ENCODE measurements around the gene SLC7A1.

Gene SLC7A1

DNA sequence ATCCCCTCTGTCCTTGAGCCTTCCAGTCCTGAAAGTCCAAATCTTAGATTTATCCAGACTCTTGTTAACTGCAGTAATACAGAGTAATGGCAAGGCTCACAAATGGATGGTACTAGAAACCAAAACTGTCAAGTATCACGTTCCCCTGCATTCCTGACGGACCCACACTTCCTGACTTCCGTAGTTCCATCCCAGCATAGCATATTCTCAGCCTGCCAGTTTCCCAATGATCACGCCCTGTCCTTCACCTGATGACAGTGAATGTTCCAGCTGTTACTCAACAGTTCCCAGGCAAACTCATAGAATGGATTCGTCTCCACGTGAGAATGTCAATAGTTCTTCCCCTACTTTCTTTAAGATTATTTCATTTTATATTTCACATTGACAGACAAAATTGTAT lies 33.6 kb downstream of the SLC7A1 start:
- DNase-seq (ENCODE audit: low spot score): no peak

DNA sequence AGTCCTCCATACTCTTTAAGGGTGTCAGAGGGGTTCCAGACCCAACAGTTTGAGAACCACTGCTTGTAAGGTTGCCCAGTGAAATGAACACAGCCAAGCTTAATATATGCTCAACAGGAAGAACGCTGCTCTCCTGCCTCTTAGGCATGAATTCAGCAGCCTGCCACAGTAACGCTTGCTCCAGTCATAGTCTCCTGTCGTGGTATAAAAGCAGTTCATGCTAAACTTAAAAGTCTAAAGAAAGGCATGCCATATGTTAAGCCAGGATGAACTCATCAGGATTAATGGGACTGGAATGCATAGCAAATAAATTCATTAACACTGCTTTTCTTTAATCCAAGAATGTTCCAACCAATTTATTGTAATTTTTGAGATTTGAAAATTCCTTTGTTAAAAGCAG lies 38.7 kb downstream of the SLC7A1 start:
- DNase-seq (ENCODE audit: low spot score): no peak

DNA sequence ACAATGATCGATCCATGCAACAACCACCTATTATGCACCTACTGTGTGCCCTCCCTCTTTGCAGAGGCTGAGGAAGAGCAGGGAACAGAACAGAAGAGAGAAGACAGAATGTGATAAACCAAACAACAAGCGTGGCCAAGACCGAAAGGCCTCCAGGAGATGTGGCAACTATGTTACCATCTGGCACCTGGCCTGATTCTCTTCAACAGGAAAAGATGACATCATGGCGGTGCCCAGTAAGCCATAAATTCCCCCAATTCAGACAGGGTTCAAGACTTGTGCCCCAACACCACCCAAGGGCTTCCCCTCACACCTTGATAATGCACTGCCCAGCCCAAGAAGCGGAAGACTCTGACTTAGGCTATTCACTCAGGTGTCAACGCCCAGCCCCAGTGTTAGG lies 44.3 kb downstream of the SLC7A1 start:
- no peak for DNase-seq (ENCODE audit: low spot score)

DNA sequence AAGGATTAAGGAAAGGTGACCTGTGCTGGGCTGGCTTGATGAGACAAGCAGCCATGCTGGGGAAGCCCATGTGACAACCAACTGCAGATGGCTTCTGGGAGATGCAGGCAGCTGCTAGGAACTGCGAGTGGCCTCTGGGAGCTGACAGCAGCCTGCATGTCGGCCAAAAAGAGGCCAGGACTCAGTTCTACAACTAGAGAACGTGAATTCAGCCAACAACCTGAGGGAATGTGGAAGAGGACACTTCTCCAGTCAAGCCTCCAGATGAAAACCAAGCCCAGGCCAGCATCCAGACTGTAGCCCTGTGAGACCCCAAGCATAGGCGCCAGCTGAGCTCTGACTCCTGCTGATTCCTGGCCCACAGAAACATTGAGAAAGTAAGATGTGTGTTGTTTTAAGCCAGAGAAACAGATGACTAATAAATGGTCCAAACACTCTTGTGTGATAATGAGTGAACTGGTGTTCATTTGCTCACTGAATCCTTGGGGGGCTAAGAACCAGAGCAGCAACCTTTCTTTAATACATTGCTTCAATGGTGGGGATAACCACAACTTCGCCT lies 45.0 kb downstream of the SLC7A1 start:
- DNase-seq (ENCODE audit: low spot score): no peak

DNA sequence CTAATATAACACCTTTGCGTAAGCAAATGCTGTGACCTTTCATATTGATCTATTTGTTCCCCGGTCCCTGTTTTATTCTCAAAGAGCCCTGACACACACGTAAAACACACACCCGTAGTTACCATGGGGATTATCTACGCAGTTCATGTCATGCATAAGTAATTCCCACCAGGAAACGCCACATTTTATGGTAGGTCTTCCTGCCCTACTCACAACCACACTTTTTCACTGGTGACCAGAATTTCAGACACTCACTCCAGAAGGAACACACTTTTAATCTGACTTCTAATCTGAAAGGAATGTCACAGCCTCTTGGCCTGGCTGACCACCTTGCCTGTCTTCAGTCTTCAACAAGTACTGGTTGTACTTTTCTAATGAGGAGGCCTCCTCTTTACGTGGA lies 46.8 kb downstream of the SLC7A1 start:
- DNase-seq (ENCODE audit: low spot score): no peak

DNA sequence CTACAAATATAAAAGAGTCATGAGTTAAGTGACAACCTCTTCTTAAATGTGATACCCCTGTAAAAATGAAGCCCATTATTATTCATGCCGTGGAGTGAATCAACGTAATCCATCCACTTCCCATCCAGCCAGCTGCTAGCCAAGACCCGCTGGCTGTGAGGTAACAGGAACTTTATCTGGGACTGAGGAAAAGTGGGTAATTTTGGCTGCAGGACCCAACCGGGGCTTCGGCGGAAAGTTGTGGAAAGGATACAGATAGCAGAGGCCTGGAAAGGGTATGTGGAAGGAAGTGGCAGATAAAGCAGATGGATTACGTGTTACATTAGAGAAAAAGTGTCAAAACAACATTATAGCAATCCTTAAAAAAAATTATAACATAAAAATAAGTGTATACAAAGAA lies 48.3 kb downstream of the SLC7A1 start:
- DNase-seq (ENCODE audit: low spot score): no peak

DNA sequence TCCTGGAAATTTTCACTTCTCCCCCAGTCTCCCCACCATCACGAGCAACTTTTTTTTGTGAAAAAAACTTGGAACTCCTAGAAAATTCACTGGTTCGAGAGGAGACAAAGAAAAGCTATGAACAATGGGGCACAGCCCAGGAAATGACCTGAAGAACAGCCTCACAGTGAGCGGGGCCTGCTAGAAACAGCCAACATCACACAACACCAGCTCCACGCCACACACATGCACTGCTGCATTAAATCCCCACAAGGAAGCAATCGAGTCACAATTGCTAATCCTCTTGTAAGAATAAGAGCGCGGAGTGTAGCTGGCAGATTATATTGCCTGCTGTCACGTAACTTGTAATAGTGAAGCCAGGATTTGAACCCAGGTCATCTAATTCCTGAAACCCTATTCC lies 48.8 kb downstream of the SLC7A1 start:
- no peak for DNase-seq (ENCODE audit: low spot score)

DNA sequence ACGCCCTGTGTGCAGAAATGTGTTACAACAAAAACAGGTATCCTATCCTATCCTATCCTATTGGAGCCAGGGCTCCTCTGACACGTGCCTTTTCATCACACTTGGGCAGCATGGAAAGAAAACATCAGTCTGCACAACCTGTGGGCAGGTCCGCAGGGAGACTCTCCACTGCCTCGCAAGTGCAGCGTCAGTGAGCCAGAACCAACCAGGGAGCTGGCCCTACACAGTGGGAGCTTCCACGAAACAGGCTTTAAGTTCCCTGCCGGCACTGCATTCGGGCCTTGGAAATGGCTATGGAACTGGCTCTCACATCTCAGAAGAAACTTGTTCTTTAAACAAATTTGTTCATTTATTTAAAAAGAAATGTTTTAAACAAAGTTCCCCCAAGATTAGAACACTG lies 49.5 kb downstream of the SLC7A1 start:
- no peak for DNase-seq (ENCODE audit: low spot score)

DNA sequence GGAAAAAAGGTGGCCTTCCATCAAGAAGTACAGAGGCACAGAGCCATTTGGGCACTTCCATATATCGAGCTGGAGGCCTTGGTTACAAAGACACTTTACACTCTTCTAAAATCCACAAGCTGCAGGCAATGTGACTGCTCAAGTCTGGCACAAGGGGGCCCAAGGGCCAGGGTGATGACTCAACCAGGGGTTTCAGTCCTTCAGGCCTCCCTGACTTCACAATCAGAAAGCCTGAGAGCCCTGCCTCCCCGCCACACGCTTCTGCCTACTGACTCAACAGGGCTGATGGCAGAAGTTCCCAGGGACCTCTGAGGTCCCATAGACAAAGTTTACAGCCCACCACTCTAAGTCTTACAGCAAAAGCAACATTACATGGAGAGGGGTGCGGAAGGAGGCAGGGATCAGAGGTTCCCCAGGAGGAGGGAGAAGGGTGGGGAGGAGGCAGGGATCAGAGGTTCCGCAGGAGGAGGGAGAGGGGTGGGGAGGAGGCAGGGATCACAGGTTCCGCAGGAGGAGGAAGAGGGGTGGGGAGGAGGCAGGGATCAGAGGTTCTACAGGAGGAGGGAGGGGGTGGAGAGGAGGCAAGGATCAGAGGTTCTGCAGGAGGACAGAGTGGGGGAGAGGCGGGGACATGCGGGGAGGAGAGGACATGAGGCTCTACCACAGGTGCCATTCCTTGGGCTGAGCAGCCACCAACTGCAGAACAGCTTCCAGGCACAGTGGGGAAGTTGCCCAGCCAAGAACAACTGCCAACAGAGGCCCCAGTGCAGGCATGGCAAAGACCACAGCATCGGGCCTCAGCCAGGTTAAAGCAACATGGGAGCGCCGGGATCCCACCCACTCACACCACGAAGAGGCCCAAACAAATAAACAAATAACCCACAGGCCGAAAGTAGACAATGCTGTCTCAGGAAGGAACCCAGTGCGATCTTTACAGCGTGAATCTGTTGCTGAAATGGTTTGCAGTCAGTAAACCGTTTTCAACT lies 52.0 kb downstream of the SLC7A1 start:
- no peak for DNase-seq (ENCODE audit: low spot score)

DNA sequence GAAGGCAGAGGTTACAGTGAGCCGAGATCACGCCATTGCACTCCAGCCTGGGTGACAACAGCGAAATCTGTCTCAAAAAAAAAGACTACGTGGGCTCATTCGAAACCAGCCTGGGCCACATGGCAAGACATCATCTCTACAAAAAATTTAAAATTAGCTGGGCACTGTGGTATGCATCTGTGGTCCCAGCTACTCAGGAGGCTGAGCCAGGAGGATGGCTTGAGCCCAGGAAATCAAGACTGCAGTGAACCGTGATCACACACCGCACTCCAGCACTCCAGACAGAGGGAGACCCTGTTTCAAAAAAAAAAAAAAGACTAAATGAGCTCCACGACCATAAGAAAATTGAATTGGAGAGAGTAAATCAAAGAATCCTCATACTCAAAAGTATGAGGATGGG lies 53.1 kb downstream of the SLC7A1 start:
- no peak for DNase-seq (ENCODE audit: low spot score)

DNA sequence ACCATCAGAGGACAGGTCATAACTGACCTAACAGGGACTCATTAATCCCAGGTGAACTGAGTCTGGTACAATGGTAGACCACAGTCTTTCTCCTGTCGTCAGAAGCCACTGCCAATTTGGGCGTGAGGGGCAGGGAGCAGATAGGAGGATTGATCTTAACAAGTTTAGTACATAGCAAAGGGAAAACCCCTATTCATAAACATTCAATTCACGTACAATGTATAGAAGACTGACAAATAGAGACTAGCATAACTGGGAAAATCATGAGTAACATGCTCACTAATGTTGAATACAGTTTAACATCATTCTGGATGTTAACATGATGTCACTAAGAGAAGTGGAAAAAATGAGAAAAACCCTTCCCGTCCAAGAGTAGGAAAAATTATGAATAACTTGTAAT lies 54.1 kb downstream of the SLC7A1 start:
- DNase-seq (ENCODE audit: low spot score): no peak

DNA sequence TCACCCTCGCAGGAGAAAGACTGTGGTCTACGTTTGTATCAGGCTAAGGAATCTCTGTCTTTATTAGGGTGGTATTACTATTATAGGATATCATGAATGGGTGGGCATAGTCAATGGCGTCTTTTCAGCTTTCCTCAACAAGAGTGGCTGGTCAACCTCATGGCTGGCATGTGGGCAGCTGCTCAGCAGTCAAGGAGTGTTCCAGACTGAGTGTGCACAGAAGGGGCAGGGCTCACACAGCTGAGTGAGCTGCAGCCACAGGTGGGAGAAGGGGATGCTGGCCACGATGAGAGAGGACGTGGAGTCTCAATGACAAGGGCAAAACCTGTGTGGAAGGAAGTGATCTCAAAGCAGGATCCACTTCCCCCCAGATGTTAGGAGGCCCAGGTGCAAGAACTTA lies 54.7 kb downstream of the SLC7A1 start:
- no peak for DNase-seq (ENCODE audit: low spot score)

DNA sequence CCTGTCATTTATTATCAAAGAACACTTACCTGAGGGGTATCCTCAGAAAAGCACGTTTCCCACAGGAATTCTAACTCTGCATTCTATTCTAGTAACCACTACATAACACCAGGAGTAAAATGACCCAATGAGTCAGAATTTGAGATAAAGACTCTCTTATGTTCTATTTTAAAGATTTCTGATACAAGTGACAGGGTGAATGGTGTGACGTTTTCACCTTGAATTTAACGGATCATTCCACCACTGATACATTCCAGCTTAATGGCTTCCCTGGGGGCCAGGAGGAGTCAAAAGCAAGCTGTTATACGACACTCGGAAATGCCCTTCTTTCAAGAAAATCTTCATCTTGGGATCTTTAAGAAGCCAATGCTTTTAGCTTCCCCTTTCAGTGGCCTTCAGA lies 55.2 kb downstream of the SLC7A1 start:
- DNase-seq (ENCODE audit: low spot score): no peak

DNA sequence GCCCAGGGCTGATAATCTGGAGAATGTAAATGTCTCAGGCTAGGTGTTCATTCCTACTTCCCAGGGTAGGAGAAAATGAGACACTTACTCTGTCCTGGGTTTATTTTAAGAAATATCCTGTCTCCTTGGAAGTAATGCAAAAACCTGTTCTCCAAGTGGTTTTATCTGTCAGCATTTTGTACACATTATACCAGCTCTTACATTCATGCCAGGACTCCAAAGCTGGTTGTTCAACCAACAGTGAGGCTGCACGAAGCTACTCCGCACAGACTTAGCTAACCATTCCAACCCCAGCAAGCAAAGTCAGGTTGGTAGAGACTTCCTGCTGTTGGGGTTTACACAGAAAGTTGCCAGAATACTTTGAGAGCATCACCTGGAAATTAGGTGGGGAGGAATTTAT lies 55.6 kb downstream of the SLC7A1 start:
- DNase-seq (ENCODE audit: low spot score): no peak

DNA sequence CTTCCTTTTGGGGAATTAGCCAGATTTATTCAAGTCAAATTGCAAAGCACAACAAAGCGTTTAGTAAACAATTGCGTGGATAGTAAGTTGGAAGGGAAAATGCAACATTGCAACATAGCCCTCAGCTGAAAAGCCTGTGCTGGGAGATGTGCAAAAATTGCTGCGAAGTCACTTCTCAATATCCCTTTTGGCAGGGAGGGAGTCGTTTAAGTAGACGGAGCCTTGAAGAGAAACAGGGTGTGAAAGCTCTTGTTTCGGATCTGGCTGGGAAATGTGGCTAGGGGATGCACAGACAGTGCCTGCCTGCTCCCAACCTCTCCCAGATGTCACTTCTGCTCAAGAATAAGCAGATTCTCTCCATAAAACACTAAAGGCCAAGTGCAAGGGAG lies 56.8 kb downstream of the SLC7A1 start:
- DNase-seq (ENCODE audit: low spot score): peak; percentile 24

DNA sequence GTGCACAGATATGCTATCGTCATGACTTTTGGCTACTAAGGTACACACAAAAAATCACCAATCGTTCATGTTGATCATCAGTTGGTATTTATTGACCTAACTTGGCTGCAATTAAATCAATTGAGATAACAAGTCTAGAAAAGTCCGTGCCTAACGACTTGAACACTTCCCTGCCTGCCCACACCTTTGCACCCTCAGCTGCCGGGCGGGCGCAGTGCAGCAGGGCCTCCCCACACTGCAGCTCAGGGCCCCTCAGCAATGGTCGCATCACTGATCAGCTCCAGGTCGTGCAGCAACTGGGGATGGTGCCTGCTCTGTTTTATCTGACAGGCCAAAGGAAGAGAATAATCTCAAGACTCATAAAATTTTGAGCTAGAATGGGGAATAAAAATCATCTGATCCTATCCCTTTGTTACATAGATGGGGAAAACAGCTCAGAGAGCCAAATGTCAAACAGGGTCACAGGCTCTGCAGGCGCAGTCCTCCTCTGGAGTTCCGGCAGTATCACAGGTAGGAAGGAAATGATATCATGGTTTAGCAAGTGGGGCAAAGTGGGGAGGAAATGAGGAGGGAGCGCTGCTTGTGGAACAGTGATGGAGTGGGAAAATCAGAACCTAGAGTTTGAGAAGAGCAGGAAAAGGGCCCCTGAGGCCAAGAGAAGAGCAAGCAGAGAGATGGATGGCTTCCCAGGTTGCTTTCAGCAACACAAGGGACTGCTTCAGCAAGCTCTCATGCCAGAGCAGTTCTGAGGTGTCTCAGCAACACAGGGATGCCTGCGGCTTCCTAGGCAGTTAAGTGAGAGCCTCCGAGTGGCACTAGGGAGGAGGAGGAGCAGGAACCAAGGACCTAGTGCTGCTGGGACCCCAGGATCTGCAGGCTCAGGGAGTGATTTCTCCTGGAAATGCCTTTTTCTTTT lies 57.5 kb downstream of the SLC7A1 start:
- DNase-seq (ENCODE audit: low spot score): peak; percentile 31

DNA sequence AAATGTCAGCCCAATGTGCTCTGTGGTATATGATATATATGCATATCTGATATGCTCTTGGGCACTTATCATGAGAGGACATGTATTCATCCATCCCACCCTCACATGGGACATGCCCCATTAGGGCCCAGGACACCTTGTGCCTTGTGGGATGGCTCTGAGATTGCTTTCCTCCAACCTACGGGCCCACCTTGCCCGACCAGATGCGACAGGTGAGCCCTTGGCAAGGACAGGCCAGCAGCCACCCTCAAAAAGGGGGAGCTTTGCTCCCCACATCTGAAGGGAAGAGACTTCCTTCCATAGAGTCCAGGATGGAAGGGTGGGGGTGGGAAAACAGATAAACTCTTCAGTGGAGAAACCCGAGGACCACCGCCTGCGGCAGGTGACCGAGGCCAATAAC lies 58.6 kb downstream of the SLC7A1 start:
- no peak for DNase-seq (ENCODE audit: low spot score)

DNA sequence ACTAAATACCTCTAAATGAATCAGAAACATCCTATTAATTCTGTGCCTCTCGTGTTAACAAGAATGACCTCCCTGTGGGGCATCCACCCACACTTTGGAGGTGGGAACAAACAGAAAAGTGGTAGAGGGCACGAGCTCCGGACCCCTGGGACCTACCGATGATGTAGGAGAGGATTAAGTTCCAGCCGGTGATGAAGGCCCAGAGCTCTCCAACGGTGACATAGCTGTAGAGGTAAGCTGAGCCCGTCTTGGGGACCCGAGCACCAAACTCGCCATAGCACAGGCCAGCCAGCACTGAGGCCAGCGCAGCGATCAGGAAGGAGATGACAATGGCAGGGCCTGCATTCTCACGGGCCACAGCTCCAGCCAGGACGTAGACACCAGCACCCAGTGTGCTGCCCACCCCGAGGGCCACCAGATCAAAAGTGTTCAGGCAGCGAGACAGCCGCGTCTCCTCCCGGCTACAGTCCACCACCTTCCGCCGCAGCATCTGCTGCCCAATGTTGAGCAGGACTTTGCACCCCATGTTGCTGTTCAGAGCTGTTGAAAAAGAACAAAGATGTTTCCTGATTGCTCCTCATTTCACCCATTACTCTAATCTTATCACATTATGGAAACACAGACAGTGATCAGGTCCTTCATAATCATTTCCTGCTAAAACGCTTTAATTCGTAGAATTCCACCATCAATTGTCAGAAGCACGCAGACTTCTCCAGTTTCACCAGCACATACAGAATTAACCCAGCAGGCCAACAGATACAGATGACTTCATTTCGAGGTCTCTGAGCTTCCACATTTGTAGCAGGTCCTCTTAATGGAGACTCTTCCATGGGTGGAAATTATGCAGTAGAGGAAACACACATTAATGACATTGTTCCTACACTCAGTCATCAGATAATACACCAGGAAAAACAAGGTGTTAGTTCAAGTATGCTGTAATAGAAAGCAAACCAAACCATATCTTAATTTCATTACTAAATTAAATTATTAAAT lies 59.5 kb downstream of the SLC7A1 start:
- DNase-seq (ENCODE audit: low spot score): no peak

DNA sequence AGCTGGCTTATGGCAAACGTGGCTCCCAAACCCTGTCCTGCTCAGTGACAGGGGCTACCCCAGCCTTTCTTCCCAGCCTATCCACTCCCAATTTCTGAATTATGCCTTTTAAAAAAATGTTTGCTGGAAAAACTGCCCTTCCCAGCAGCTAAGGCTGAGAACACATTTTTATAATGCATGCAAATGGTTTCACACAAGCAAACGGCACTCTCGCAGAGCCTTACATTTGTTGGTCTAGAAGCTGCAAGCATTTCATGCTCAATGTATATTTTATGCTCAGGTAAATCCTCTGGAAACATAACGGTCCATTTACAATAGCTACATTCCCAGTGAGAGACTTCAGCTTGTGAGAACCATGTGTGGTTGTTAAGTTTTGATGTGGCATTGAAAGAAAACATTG lies 61.4 kb downstream of the SLC7A1 start:
- DNase-seq (ENCODE audit: low spot score): no peak

DNA sequence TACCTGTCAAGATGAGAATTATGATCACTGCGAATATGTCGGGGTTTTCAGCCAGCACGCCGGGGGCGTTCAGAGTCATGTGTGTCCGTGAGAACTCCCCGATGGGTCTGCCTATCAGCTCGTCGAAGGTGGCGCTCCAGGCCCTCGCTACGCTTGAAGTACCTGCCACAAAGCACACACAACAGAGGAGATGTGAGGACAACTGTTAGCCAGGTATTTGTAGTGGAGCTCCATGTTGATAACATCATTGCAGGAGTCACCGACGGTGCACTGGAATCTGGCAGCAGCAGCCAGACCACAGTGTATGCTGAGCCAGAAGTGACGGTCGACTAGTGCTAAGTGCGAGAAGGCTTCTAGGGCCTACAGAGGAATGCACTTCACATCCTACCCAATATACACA lies 62.7 kb downstream of the SLC7A1 start:
- no peak for DNase-seq (ENCODE audit: low spot score)

DNA sequence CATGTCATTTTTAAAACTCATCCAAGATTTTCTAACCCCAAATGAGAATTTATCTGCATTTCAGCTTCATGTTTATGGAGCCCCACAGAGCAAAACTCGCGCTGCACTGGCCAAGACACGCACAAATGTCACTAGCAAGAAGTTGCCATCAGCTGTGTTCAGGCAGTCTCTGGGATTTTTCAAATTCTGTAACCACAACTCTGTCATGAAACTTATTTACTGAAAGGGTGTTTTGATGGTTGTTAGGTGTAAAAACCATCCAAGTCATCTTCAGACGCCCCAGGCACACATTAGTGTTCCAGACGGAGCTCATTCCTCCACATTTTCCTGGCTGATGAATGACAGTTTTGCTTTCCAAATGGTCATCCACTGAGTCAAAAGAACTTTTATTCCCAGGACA lies 63.4 kb downstream of the SLC7A1 start:
- DNase-seq (ENCODE audit: low spot score): peak; percentile 40

DNA sequence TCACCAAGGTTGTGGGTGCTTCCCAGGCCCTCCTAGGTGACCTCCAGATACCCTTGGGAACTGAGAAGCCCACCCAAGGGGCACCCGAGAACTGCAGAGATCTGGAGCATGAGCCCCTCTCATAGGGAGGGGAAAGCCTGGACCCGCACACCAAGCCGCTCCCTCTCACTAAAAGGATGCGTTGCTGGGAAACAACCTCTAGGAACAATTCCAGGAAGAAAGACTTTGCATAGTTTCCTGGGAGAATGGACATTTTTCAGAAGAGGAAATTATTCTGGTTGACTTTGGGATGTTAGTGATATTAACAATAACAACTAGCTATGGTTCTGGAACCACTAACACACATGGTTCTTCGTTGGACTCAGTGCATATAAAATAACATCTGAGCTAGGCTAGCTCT lies 64.6 kb downstream of the SLC7A1 start:
- no peak for DNase-seq (ENCODE audit: low spot score)

Data from GM03348 (cell line).